ENCODE data around the gene FCN1. TPM values are rescaled to one million over a fixed set of nuclear protein-coding genes. Genes with fewer than 3 reads are reported as not detected.

Gene FCN1
- total and polyA plus RNA-seq, 2 of the 8 experiments (the other 6 are each of a cell fraction or from before 2014, with no cell fraction given), result not detected

DNA sequence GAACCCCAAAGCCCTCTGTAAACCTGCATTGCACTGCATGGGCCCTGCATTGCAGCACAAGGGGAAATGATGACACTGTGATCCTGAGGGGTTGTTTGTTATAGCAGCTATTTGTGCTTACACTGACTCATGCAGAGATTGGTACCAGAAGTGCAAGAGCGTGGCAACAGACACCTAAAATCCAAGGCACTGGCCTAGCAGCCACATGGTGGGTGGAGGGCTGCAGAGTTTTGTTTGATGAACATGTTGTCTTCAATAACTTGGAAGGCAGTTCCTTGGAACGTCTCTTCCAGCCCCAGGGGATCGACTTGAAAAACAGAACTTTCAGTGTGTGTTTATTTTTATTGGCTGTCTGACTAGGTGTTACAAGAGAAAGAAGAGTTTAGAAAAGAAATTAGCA is 22.6 kb downstream of the FCN1 start:
- Histone ChIP-seq H3K23ac (ENCODE audit: insufficient read length) (no peak overlapping the region), H3K14ac (ENCODE audit: insufficient read length) (no peak overlapping the region), H3K79me2 (ENCODE audit: control insufficient read depth in 1 of 2, insufficient read depth in 2 of 2, low read length in 2 of 2) (no peaks in the 10 kb centered on the region), H3K18ac (ENCODE audit: extremely low read depth, low read length) (no peak overlapping the region), H2AFZ (ENCODE audit: low read length) (no peak overlapping the region), H3K79me1 (ENCODE audit: low read depth, low read length) (no peaks in the 10 kb centered on the region), H2BK12ac (ENCODE audit: low read depth, low read length) (no peak overlapping the region), H2AK5ac (ENCODE audit: low read depth, low read length) (no peak overlapping the region), H2BK120ac (replicated peaks; ENCODE audit: low read depth, low read length) (no peak overlapping the region), H3K4ac (replicated peaks; ENCODE audit: insufficient read length, low read depth, low read length) (no peak overlapping the region), H3K56ac (replicated peaks; ENCODE audit: insufficient read length, low read depth, low read length) (no peak overlapping the region), H3K27ac (ENCODE audit: low read depth, low read length) (no peak overlapping the region), H4K20me1 (replicated peaks in 1 of 2; ENCODE audit: control insufficient read depth in 1 of 2, insufficient read depth in 2 of 2, low read length in 2 of 2) (no peaks in the 10 kb centered on the region), H2BK5ac (ENCODE audit: low read depth, low read length) (no peak overlapping the region), H4K8ac (ENCODE audit: extremely low read depth, insufficient read depth, low read length) (no peak overlapping the region), H2BK15ac (ENCODE audit: low read length) (no peak overlapping the region), H4K5ac (ENCODE audit: insufficient read length, low read depth, low read length) (no peak overlapping the region), H3K36me3 (ENCODE audit: control insufficient read depth in 2 of 4, insufficient read depth in 4 of 4, low read length in 3 of 4) (no peaks in the 10 kb centered on the region), H3K23me2 (ENCODE audit: low read depth, low read length) (no peaks in the 10 kb centered on the region), H3K9me3 (ENCODE audit: insufficient read depth in 2 of 2, low read depth in 1 of 2, low read length in 1 of 2) (peaks cover 11 to 14% of the 10 kb centered on the region in 2 experiments; a peak in 3 of 4 replicates), H3K9ac (replicated peaks in 1 of 4; ENCODE audit: extremely low read depth in 1 of 4, low read depth in 3 of 4, low read length in 3 of 4) (no peak overlapping the region), H3K27me3 (replicated peaks in 1 of 4; ENCODE audit: control insufficient read depth in 3 of 4, extremely low read depth in 1 of 4, insufficient read depth in 3 of 4, low read length in 3 of 4) (no peaks in the 10 kb centered on the region), H3K4me1 (replicated peaks in 1 of 4; ENCODE audit: control insufficient read depth in 3 of 4, insufficient read depth in 4 of 4, low read length in 3 of 4) (no peaks in the 10 kb centered on the region), H4K91ac (replicated peaks; ENCODE audit: insufficient read length, low read length) (no peak overlapping the region), H2BK20ac (ENCODE audit: low read length) (no peak overlapping the region), H3K4me3 (ENCODE audit: extremely low read depth in 1 of 4, insufficient read depth in 2 of 4, low read depth in 3 of 4, low read length in 4 of 4) (no peak overlapping the region), H3K4me2 (ENCODE audit: insufficient read depth in 1 of 2, low read depth in 2 of 2, low read length in 2 of 2) (no peak overlapping the region)
- 83% methylated on average over 3 of the region's 3 CpGs; no CpG with 5 or more reads in 1 of the 2 experiments for WGBS, 2 experiments (ENCODE audit: extremely low coverage in 1 of 2, insufficient coverage in 1 of 2, insufficient read length in 1 of 2, insufficient replicate concordance in 2 of 2, low coverage in 1 of 2, low lambda C conversion rate in 2 of 2, missing lambda C conversion rate in 1 of 2)
- no peak for TF ChIP-seq CBX5 (IDR thresholded peaks at IDR 0.05; ENCODE audit: low read depth, low read length)
- CTCF ChIA-PET (ENCODE audit: partially characterized antibody), result interaction anchor here (1.4 kb wide), 1 partner anchor 21 kb away, joined by 3 read pairs; no protein-coding TSS in a partner anchor
- FAIRE-seq (no peak), DNase-seq (ENCODE audit: low read depth in 1 of 2, low spot score in 2 of 2) (no peak)
- POLR2A ChIA-PET (ENCODE audit: partially characterized antibody), result no interaction called here

Data from H1 (cell line).